Astrocyte of the hippocampus (primary cell): ENCODE results near the gene SOX2.
A peak's percentile ranks its signal among the peaks of the same experiment; 100 is the strongest.
"Not testable (repeated sequence)": the region's sequence is repeated elsewhere in the genome, so short reads cannot be mapped to it uniquely, and the experiment has no call there.

Experiments used
- DNase-seq: peaks from one replicate; pipeline ENCODE4 v3.0.0; 2011; ENCODE audit warnings: low read depth, low spot score

Gene SOX2

DNA sequence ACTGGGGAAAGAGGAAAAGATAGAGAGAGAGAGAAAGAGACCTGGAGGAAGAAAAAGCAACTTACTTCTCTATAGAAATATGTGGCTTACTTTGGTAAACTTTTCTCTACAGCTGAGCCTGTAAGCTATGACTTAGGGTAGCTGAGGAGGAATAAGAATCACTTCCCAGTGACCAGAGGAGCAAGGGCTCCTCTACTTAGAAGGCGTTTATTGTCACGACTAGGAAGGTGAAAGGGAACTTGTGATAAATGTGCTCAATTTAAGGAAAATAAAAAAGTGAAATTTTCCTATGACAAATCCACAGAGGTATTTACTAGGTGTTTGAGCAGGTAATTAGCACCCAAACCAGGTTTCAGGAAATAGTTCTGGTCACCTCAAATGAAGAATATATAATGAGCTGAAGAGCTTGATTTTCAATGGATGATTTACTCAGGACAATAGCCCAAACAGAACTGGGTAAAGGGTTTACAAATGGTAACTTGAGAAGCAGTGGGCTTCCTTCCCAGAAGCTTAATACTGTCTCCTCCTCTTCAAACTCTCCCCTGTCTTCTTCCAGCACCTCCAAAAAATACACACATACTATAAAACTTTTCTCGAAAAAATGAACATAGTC is 46.1 kb downstream of the SOX2 start:
- peak; percentile 52 for DNase-seq

DNA sequence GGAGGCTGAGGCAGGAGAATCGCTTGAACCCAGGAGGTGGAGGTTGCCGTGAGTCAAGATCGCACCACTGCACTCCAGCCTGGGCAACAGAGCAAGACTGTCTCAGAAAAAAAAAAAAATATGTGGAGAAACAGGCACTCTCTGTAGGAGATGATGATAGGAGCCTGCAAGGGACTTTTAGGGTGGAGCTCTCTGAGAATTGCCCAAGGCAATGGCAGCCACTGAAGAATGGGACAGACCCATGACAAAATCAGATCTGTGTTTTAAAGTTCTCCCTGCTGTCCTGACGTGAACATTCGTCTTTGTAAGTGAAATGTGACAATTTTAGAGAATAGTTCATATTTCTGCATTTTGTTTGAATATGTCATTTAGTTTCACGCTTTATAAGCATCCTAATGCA is 50.2 kb downstream of the SOX2 start:
- no peak for DNase-seq

DNA sequence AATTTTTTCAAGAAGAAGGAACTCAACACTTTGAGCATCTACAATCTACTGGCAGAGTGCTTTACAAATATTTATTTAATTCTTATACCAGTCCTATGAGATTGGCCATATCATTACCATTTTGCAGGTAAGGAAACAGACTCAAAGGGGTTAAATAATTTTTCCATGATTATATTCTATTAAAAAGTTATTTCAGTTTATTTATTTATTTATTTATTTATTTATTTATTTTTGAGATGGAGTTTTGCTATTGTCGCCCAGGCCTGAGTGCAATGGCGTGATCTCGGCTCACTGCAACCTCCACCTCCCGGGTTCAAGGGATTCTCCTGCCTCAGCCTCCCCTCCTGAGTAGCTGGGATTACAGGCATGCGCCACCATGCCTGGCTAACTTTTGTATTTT is 52.3 kb downstream of the SOX2 start:
- DNase-seq, result not testable (repeated sequence)
